Measurements from ENCODE around the gene D2HGDH.

- TF ChIP-seq REST (IDR thresholded peaks at IDR 0.05; ENCODE audit: low read depth) = no peak
- no peak for TF ChIP-seq TCF7L2 (IDR thresholded peaks at IDR 0.05; ENCODE audit: borderline replicate concordance, extremely low read depth, insufficient read depth, insufficient read length)
- TF ChIP-seq CTCF (IDR thresholded peaks at IDR 0.05 in 2 of 3, conservative IDR thresholded peaks at IDR 0.05 in 1 of 3; ENCODE audit: borderline replicate concordance in 1 of 3, insufficient read depth in 1 of 3, low read depth in 2 of 3, low read length in 2 of 3) = no peak
- no peak for TF ChIP-seq POLR2A (IDR thresholded peaks at IDR 0.05; ENCODE audit: borderline replicate concordance, extremely low read depth, insufficient read depth, insufficient read length)
- TF ChIP-seq ELF1 (IDR thresholded peaks at IDR 0.05; ENCODE audit: borderline replicate concordance, low read depth) = no peak
- TF ChIP-seq MAX (IDR thresholded peaks at IDR 0.05) = no peak
- no peak for TF ChIP-seq CEBPB (IDR thresholded peaks at IDR 0.05; ENCODE audit: low read depth)
- TF ChIP-seq YY1 (IDR thresholded peaks at IDR 0.05; ENCODE audit: extremely low read depth, insufficient replicate concordance, low read depth, low read length) = no peak
- TF ChIP-seq JUND (IDR thresholded peaks at IDR 0.05) = no peak
- TF ChIP-seq SRF (IDR thresholded peaks at IDR 0.05; ENCODE audit: low read depth) = no peak
- no peak for TF ChIP-seq EZH2 (IDR thresholded peaks at IDR 0.05)
- TF ChIP-seq, protein P1, sequence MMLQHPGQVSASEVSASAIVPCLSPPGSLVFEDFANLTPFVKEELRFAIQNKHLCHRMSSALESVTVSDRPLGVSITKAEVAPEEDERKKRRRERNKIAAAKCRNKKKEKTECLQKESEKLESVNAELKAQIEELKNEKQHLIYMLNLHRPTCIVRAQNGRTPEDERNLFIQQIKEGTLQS (IDR thresholded peaks at IDR 0.05) = no peak
- TF ChIP-seq CBX3 (IDR thresholded peaks at IDR 0.05; ENCODE audit: low read depth) = no peak
Measured at GRCh38 chr2:241795021-241795999, 60.9 kb downstream of the D2HGDH start.
